IMR-90 (cell line): ENCODE data around the gene TBCEL.

Experiments used
- BHLHE40 ChIP-seq: fragments of 150-350 bp; IDR thresholded peaks from 2 replicates; pipeline ENCODE4 v1.6.1; 2016; ENCODE audit warnings: mild to moderate bottlenecking, low read depth, low read length
- CTCF ChIP-seq: conservative IDR thresholded peaks from 2 replicates; pipeline ENCODE4 v1.5.1; 2012; ENCODE audit warnings: mild to moderate bottlenecking, low read depth, low read length, improper control_type of control experiment
- ELK1 ChIP-seq: fragments of 150-350 bp; IDR thresholded peaks from 2 replicates; pipeline ENCODE4 v1.6.1; 2016; ENCODE audit warnings: low read depth, mild to moderate bottlenecking, low read length, moderate library complexity, borderline replicate concordance
- MAFK ChIP-seq: IDR thresholded peaks from 2 replicates; pipeline ENCODE4 v1.6.1; 2012; ENCODE audit warnings: low read depth, low read length, improper control_type of control experiment
- MXI1 ChIP-seq: IDR thresholded peaks from 2 replicates; pipeline ENCODE4 v1.6.1; 2012; ENCODE audit warnings: low read depth, mild to moderate bottlenecking, low read length, moderate library complexity, borderline replicate concordance
- POLR2A ChIP-seq: IDR thresholded peaks from 2 replicates; pipeline ENCODE4 v1.6.1; 2012; ENCODE audit warnings: mild to moderate bottlenecking, low read depth, low read length
- RFX5 ChIP-seq: IDR thresholded peaks from 2 replicates; pipeline ENCODE4 v1.8.0; 2012; ENCODE audit warnings: low read depth, mild to moderate bottlenecking, low read length, moderate library complexity
- SMC3 ChIP-seq: fragments of 150-350 bp; IDR thresholded peaks from 2 replicates; pipeline ENCODE4 v1.6.1; 2016; ENCODE audit warnings: low read depth, mild to moderate bottlenecking, antibody characterized with exemption, low read length, moderate library complexity
- USF2 ChIP-seq: fragments of 150-350 bp; IDR thresholded peaks from 2 replicates; pipeline ENCODE4 v1.6.1; 2017; ENCODE audit warnings: mild to moderate bottlenecking, antibody characterized with exemption, low read length, low read depth

DNA sequence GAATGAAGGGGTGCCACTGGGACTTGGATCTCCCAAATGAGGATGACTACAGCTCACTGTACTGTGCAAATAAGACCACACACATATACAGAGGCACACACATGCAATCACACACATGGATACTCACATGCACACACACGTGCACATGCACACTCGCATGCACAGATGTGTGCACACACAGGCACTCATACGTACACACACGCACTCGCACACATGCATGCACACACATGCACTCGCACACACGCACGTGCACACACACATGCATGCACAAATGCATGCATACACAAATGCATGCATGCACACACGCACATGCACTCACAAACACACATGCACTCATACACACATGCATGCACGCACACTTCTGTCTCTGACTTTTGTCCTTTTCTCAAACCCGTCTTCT is 113.1 kb downstream of the TBCEL start:
- TF ChIP-seq CTCF: no peak
- no peak for TF ChIP-seq SMC3
- no peak for TF ChIP-seq MAFK
- no peak for TF ChIP-seq USF2
- no peak for TF ChIP-seq POLR2A
- no peak for TF ChIP-seq MXI1
- TF ChIP-seq ELK1: no peak
- TF ChIP-seq BHLHE40: no peak
- no peak for TF ChIP-seq RFX5
